Adipocyte (in vitro differentiated cells): ENCODE measurements around the gene ALG8.

Source experiments
- DNase-seq: peaks from one replicate; pipeline ENCODE4 v3.0.0-alpha.2; 2015; ENCODE audit warnings: low read depth
- H3K27me3 ChIP-seq: replicated peaks from 2 replicates; pipeline ENCODE4 v1.7.0; 2013; ENCODE audit warnings: mild to moderate bottlenecking, low read length, moderate library complexity; ENCODE audit not compliant: control insufficient read depth, insufficient read depth
- H3K36me3 ChIP-seq: 2 replicates; pipeline ENCODE4 v1.7.0; 2013; ENCODE audit warnings: low read length, mild to moderate bottlenecking, moderate library complexity; ENCODE audit not compliant: control insufficient read depth, insufficient read depth, severe bottlenecking
- H3K4me1 ChIP-seq: 2 replicates; pipeline ENCODE4 v1.7.0; 2013; ENCODE audit warnings: mild to moderate bottlenecking, low read length, moderate library complexity; ENCODE audit not compliant: control insufficient read depth, insufficient read depth
- H3K4me3 ChIP-seq: 2 replicates; pipeline ENCODE4 v1.7.0; 2013; ENCODE audit warnings: mild to moderate bottlenecking, low read length, moderate library complexity
- H3K9ac ChIP-seq: 2 replicates; pipeline ENCODE4 v1.7.0; 2013; ENCODE audit warnings: mild to moderate bottlenecking, low read length, moderate library complexity
- H3K9me3 ChIP-seq: 2 replicates; pipeline ENCODE4 v1.7.0; 2013; ENCODE audit warnings: mild to moderate bottlenecking, low read length, moderate library complexity; ENCODE audit not compliant: control insufficient read depth

Gene ALG8

DNA sequence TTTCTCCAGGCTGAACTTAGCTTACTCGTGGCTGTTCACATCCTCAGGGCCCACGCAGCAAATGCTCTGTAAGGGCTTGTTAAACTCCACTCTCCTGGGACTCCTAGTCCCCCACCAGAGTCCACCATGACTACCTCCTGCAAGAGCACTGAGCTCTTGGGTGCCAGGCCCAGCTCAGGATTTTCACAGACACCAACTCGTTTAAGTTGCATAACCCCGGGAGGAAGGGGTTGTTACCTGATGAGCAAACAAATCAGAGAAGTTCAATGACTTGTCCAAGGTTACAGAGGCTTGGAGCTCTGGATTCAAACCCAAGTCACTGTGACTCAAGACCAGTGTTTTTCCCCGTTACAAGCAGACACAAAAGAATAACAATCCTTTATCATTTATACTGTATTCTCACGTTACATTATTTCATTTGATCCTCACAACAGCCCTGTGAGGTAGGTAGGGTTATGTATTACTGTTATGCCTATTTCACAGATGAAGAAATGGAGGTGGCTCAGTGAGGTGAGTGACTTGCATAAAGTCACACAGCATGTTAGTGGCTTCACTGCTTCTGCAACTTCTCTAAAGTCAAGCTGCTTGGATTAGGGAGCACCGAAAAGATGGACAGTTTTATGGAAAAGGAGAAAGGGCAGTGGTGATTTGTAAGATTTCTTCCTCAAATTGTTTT, 31.6 kb upstream of the ALG8 start:
- no peak overlapping the region for H3K9ac ChIP-seq
- DNase-seq, result no peak
- H3K4me3 ChIP-seq, result no peak overlapping the region
- no peaks in the 10 kb centered on the region for H3K27me3 ChIP-seq
- H3K9me3 ChIP-seq, result no peaks in the 10 kb centered on the region
- peaks cover 24% of the 10 kb centered on the region for H3K36me3 ChIP-seq
- peaks cover 39% of the 10 kb centered on the region for H3K4me1 ChIP-seq

DNA sequence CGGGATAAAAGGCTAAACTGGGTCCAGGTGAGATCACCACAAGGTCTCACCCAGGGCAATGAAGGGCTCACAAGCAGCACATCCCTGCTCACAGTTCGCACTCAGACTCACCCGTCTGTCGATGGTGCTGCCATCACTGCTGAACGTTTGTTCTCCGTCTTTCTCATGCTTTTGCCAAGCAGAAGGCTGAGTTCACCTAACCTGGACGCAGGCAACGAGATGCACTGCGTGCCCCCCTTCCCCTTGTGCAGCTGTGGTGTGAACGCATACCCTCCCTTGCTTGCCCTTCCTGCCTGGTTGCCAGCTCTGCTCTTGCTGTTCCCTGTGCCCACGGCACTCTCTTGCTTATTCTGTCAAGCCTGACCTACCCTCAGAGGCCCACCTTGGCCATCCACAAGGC, 31.0 kb upstream of the ALG8 start:
- Histone ChIP-seq H3K27me3 (no peaks in the 10 kb centered on the region), H3K9ac (no peak overlapping the region), H3K4me3 (no peak overlapping the region), H3K9me3 (no peaks in the 10 kb centered on the region), H3K4me1 (peaks cover 39% of the 10 kb centered on the region), H3K36me3 (peaks cover 24% of the 10 kb centered on the region)
- DNase-seq, result no peak

DNA sequence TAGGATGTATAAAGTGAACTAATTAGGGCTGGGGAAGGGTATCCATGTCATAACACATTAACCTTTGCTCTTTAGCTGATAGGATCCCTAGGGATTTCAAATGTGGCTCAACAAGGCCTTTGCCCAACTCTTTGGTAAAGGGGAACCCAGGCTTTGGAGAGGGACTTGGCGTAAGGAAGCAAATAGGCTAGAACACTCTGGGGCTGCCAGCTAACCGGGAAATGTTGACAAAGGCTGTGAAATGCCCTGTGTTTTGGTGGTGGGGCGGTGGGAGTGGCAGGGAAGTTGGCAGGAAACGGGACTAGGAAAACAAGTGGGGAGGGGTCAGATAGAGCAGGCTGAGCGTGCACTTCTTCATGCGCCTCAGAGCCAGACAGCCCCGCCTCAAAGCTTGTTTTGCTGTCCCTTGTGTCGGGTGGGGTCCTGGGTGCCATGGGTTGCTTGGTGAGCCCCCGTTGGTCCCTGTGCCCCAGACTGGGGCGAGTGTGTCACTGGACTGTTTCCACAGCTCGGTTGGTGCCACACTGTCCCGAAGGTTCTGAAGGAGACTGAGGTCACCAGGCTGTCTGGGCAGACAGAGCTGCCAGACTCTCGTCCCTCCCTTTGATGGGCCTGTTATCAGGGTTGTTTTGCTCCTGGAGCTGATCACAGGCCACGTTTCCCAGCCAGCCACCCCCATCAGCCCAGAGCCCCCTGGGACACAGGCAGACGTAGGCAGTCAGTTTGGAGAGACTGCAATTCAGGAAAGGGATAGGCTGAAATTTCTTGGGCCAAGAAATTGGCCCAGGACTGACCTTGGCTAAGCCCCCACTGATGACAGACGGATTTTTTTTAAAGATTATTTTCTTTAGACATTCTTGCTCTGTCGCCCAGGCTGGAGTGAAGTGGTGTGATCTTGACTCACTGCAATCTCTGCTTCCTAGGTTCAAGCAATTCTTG, 29.4 kb upstream of the ALG8 start:
- Histone ChIP-seq H3K9me3 (no peaks in the 10 kb centered on the region), H3K4me1 (peaks cover 39% of the 10 kb centered on the region), H3K9ac (peak overlapping the region; percentile 65), H3K4me3 (peak overlapping the region; percentile 30), H3K36me3 (peaks cover 16% of the 10 kb centered on the region), H3K27me3 (no peaks in the 10 kb centered on the region)
- DNase-seq, result peak; percentile 86

DNA sequence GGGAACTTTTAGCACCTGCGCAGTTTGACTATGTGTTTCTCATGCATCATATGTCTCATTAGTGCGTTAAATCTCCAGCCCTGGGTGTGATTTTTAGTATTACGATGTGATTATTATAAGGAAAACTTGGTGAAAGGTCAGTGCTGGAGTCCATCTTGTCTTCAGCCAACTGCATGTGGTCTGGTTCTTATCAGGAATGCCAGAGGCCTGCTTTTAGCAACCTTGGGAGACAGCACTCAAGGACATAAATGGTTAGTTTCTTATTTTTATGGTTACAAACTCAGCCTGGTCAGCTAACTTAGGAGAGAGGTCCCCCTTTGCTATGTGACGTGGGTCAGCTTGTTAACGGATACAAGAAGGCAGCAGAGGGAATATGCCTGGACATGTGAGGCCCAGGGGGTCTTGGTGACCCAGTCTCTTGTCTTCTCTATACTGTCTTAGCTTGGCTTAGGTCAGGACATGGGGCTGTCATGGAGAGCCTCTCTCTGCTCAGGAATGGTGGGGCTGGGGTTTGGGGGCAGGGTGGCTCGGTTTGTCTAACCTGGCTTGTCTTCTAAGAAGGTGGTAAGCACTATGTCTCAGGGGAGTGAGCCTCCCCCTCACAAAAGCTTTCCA, 27.5 kb upstream of the ALG8 start:
- Histone ChIP-seq H3K9ac (no peak overlapping the region), H3K4me1 (peaks cover 39% of the 10 kb centered on the region), H3K27me3 (no peaks in the 10 kb centered on the region), H3K36me3 (no peaks in the 10 kb centered on the region), H3K4me3 (no peak overlapping the region), H3K9me3 (no peaks in the 10 kb centered on the region)
- DNase-seq, result no peak

DNA sequence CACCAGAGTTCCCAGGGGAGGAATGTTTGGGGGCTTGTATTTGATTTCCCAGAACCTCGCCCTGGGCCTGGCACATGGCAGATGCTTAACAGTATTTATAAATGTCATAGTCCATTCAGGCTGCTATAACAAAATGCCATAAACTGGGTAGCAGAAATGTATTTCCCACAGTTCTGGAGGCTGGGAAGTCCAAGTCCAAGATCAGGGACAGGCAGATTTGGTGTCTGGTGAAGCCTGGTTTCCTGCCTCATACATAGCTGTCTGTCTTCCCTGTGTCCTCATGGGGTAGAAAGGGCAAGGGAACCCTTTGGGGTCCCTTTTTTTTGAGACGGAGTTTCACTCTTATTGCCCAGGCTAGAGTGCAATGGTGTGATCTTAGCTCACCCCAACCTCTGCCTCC, 25.0 kb upstream of the ALG8 start:
- H3K9me3 ChIP-seq, result no peaks in the 10 kb centered on the region
- H3K4me3 ChIP-seq, result no peak overlapping the region
- H3K9ac ChIP-seq, result no peak overlapping the region
- peaks cover 17% of the 10 kb centered on the region for H3K4me1 ChIP-seq
- DNase-seq, result no peak
- no peaks in the 10 kb centered on the region for H3K36me3 ChIP-seq
- H3K27me3 ChIP-seq, result no peaks in the 10 kb centered on the region

DNA sequence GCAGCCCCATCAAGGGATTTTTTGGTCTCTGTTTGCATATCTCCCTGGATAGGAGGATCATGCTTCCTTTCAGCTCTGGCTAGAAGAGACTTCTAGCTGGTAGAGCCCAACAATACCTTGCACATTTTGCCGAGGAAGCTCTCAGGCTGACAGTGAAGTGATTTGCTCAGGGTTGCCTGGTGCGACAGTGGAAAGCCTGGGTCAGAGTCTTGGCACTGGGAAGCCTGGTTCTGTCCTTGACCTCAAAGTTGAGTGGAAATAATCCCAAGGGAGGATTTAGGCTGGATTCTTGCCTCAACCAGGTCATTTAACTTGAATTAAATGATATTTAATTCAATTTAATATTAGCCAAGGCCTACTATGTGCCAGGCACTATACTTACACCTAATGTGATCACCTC, 24.4 kb upstream of the ALG8 start:
- Histone ChIP-seq H3K9me3 (no peaks in the 10 kb centered on the region), H3K36me3 (no peaks in the 10 kb centered on the region), H3K4me3 (no peak overlapping the region), H3K27me3 (no peaks in the 10 kb centered on the region), H3K9ac (no peak overlapping the region), H3K4me1 (peaks cover 15% of the 10 kb centered on the region)
- no peak for DNase-seq

DNA sequence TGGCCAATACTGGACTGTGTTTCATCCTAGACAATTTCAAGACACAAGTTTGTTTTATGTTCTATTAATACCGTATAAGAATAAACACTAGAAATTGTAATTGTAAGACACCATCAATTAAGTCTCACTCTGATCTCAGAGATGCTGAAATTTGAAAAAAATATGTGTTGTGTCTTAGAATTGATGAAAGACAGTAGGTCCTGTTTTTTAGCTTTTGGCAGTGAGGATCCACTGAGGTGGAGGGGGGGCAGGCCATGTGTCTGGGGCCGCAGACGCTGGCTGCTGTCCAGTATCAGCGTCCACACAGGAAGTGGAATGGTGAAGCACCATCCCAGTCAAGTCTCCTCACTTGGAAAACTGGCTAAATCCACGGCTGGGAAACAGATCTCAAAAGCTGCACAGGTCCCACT, 22.5 kb upstream of the ALG8 start:
- no peak for DNase-seq
- Histone ChIP-seq H3K36me3 (no peaks in the 10 kb centered on the region), H3K9me3 (no peaks in the 10 kb centered on the region), H3K4me3 (no peak overlapping the region), H3K4me1 (peaks cover 3% of the 10 kb centered on the region), H3K27me3 (no peaks in the 10 kb centered on the region), H3K9ac (no peak overlapping the region)

DNA sequence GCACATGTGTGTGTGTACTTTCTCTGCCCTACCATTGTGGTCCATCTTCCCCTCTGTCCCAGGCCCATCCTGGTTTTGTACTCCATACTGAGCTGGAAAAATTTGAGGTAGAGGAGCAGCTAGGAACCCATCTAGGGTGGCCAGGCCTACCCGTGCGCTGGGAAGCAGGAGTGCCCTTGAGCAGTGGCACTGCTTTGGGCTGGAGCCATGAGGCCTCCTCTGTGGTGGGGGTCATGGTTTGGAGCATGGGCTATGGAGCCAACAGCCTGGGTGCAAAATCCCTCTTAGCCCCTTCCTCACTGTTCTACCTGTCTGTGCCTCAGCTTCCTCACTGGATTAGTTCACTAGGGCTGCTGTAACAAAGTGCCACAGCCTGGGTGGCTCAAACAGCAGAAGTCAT, 21.9 kb upstream of the ALG8 start:
- Histone ChIP-seq H3K9ac (no peak overlapping the region), H3K9me3 (no peaks in the 10 kb centered on the region), H3K4me1 (peaks cover 6% of the 10 kb centered on the region), H3K4me3 (no peak overlapping the region), H3K27me3 (no peaks in the 10 kb centered on the region), H3K36me3 (no peaks in the 10 kb centered on the region)
- no peak for DNase-seq

DNA sequence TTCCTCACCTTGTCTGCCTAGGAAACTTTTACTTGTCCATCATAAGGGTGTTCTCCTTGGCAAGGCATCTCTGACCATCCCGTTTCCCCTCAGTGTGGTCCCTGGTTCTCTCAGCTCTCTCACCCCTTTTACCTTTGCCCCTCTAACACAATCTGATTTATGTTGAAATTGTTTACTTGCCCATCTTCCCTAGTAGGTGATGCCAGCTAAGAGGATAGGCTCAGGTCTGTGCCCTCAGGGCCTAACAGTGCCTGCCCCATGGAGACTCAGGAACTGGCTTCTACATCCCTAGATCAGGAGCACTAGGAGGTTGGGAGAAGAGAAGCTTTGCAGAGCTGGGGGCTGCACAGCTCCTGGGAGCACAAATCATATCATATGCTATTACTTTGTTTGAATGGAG, 21.1 kb upstream of the ALG8 start:
- Histone ChIP-seq H3K4me3 (no peak overlapping the region), H3K9ac (no peak overlapping the region), H3K27me3 (no peaks in the 10 kb centered on the region), H3K4me1 (peaks cover 6% of the 10 kb centered on the region), H3K9me3 (no peaks in the 10 kb centered on the region), H3K36me3 (no peaks in the 10 kb centered on the region)
- no peak for DNase-seq

DNA sequence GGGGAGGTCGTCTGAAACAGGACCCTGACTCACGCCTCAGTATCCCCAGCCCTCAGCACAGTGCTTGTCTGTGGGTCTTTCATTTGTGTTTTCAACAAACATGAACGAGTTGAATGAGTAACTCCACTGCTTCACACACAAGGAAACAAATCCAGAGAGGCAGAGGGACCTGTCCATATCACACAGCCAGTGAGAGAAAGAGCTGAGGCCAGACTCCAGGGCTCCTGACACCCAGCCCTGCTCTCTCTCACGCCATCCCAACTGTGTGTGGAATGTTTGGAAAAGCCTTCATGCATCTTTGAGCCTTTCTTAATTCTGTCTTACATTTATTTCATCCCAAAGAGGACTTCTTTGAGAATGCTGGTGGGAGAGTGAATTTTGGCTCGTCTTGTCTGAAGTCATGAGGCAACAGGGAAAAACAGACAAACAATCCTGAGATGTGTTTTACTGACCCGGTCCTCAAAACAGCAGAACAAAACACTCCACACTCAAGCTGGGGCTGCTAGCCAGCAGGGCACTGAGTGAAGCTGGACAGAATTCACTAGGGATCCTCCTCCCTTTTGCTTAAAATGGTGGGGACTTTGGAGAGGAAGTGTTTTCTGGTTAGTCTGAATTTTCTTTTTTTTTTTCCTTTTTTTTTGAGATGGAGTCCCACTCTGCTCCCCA, 19.7 kb upstream of the ALG8 start:
- Histone ChIP-seq H3K36me3 (no peaks in the 10 kb centered on the region), H3K4me1 (peaks cover 6% of the 10 kb centered on the region), H3K9me3 (no peaks in the 10 kb centered on the region), H3K4me3 (no peak overlapping the region), H3K9ac (no peak overlapping the region), H3K27me3 (no peaks in the 10 kb centered on the region)
- no peak for DNase-seq
